Activated effector memory CD4-positive, alpha-beta T cell treated with anti-CD3 and anti-CD28 coated beads, Interleukin-2, amount 50 U/mL, for 16 hours (primary cell): ENCODE results near the gene CLN6.
"Not testable (repeated sequence)": the region's sequence is repeated elsewhere in the genome, so short reads cannot be mapped to it uniquely, and the experiment has no call there.

Experiments used
- DNase-seq: peaks from one replicate; pipeline ENCODE4 v3.0.0-alpha.2; 2020

CLN6 gene

DNA sequence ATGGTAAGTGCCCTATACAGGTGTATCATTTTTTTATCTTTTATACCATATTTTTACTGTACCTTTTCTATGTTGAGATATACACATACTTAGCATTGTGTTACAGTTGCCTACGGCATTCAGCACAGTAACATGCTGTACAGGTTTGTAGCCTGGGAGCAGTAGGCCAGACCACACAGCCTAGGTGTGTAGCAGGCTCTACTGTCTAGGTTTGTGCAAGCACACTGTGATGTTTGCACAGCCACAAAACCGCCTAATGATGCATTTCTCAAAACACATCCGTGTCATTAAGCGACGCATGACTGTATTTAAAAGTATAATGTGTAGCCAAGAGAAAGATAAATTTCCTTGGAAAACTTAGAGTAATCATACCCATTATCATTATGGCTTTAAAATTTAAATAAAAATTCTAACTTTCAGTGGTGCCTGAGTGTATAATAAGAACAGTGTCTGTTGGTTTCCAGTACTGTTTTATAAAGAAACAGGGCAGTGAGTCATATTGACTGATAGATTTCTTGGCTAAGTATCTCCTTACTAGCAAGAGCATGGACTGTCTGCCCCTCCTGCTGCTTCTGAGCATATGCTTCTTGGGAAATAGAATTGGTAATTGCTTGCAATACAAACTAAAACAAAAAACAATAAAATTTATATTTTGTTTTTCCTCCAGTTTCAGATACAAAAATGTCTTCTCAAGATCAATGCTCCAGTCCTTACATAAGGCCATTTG is 42.7 kb downstream of the CLN6 start:
- DNase-seq, result no peak

- no peak for DNase-seq
Measured at GRCh38 chr15:68184616-68185480, 44.7 kb downstream of the CLN6 start.

DNA sequence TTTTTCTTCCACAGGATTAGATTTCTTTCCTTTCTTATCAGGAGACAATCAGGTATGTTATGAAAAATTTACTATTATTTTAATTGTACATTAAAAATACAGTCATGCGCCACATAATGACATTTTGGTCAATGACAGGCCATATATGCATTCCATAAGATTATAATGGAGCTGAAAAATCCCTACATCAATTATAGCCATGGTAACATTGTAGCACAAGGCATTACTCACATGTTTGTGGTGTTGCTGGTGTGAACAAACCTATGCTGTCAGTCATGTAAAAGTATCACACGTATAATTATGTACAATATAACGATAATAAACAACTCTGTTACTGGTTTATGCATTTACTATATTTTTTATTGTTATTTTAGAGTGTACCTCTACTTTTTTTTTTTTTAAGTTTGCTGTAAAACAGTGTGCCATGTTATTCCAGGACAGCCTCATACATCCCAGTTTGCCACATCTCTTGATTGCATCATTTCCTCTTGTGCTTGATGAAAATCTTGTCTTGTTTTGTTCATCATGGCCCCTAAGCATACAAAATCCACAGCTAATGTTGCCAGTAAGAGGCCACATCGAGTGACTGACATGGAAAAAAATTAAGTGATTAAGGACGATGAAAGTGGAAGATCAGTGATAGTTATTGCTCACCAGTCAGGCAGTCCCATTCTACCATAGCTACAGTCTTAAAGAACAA is 45.8 kb downstream of the CLN6 start:
- DNase-seq, result no peak

GRCh38 chr15:68177742-68178141 is 51.8 kb downstream of the CLN6 start:
- no peak for DNase-seq

- DNase-seq, result no peak
Measured at GRCh38 chr15:68176601-68177000, 52.9 kb downstream of the CLN6 start.

GRCh38 chr15:68175526-68175925 is 54.0 kb downstream of the CLN6 start:
- DNase-seq, result no peak

DNA sequence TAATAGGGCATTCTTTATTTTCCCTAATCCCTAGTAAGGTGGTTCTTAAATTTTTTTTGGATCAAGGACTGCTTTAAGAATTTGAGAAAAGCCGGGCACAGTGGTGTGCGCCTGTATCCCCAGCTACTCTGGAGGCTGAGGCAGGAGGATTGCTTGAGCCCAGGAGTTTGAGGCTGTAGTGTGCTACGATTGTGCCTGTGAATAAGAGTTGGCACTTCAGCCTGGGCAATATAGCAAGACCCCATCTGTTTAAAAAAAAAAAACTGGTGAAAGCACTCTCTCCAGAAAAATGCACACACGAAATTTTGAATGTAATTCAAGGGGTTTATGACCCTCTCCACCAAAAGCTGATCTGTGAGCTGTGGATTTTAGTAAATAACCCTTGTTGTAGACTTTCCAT is 56.4 kb downstream of the CLN6 start:
- DNase-seq, result no peak

DNA sequence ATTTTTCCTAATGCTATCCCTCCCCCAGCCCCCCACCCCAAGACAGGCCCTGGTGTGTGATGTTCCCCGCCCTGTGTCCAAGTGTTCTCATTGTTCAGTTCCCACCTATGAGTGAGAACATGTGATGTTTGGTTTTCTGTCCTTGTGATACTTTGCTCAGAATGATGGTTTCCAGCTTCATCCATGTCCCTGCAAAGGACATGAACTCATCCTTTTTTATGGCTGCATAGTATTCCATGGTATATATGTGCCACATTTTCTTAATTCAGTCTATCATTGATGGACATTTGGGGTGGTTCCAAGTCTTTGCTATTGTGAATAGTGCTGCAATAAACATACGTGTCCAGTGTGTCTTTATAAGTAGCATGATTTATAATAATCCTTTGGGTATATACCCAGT is 57.5 kb downstream of the CLN6 start:
- not testable (repeated sequence) for DNase-seq

- DNase-seq, result no peak
Measured at GRCh38 chr15:68166847-68167246, 62.7 kb downstream of the CLN6 start.

- no peak for DNase-seq
Measured at GRCh38 chr15:68163191-68163590, 66.3 kb downstream of the CLN6 start.

DNA sequence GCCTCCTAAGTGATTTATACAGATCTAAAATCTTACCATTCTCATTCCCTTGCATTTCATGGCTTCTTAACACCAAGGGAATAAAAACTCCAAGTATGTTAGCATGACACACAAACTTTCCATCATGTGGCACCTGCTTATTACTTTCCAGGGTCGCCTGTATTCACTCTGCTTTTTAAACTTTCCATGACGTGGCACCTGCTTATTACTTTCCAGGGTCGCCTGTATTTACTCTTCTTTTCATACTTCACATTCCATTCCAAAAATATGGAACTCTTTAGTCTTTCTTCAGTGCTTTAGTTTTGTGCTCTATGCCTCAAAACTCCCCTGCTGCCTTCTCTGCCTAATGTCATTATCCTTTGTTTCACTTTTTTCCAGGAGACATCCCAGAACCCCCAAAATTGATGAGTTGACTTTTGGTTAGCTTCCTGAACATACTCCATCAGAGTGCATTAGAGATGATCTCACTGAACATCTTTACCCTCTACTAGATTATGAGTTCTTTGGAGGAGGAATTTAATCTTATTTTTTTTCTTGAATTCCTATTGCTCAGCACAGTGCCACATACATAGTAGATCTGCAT is 71.4 kb downstream of the CLN6 start:
- DNase-seq, result no peak

- DNase-seq, result no peak
Measured at GRCh38 chr15:68157074-68157473, 72.5 kb downstream of the CLN6 start.
